ENCODE measurements around the gene NACC2.

Gene NACC2

GRCh38 chr9:136128436-136128835, 33.3 kb upstream of the NACC2 start:
- DNase-seq (ENCODE audit: low spot score), result no peak

GRCh38 chr9:136127313-136127712, 32.2 kb upstream of the NACC2 start:
- no peak for DNase-seq (ENCODE audit: low spot score)

- DNase-seq (ENCODE audit: low spot score), result no peak
These were observed 30.0 kb upstream of the NACC2 start for GRCh38 chr9:136124976-136125692.

DNA sequence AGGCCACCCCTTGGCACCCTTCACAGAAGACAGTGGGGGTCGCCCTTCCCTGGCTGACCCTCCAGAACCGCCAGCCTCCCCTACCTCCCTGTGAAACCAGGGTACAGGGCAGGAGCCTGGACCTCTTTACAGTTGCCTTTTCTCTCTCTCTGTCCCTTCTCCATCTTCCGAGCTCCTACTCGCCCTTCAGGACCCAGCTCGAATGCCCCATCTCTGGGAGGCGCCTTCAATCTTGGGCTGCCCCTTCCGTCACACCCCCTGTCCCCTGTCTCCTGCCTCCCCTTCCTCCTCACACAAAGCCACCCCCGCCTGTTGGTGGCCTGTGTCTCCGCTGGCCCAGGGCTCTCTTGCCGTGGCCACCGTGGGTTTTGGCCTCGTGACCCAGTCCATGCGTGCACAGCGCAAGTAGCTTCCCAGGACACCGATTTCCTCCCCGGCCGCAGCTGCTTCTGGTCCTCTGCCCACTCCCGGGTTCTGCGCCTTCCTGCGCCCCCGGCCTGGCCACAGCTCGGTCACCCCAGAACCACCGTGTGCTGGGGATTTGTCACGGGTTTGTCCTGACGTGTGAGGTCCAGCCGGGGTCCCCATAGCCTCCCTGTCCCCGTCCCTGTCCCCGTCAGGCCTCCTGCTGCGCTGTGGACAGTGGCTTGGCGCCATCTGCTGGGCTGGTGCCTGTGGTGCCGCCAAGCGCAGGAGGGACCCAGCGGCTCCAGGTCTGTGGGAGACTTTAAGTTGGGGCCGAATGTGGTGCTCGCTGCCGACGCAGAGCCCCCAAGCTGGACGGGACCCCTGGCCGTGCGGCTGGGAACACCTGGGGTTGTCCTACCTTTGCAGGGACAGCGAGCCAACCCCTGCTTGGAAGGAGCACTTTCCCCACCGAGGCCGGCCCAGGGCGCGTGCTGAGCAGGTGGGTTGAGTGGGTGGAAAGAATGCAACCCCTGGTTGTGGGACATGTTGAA, 27.6 kb upstream of the NACC2 start:
- peak; percentile 54 for DNase-seq (ENCODE audit: low spot score)

DNA sequence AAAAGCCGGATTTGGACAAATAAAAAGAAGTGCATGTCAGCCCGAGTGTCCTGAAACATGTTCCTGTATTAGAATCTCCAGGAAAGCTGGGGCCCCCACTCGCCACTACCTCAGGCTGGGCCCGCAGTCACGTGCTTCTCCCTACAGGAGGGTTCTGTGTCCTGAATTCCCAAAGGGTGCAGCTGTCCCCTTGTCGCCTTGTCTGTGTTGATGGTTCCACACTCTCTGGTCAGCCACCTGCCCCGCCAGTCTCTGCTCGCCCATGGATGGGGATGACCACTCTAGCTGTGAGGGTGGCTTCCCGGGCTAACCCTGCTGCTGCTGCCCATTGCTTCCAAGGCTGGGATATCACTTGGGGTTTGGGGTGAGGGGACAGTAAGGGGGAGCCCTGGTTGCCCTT, 26.7 kb upstream of the NACC2 start:
- DNase-seq (ENCODE audit: low spot score), result no peak

DNA sequence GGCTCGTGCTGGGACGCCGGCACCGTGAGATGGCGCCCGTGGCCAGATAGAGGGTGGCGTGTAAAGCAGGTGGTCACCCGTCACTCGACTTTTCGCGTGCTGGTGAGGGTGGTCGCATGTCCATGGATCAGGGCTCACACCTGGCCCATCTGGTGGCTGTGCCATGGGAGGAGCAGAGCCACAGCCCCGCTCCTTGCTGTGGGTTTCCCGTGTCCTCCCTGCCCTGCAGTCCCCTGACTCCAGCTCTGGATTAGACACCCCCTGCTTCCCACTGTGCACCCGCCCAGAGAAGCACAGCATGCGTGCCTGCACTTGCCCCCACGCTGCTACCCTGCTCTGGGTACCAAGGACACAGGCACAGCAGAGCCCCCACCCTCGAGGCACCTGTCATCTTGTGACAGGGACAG, 25.4 kb upstream of the NACC2 start:
- no peak for DNase-seq (ENCODE audit: low spot score)

DNA sequence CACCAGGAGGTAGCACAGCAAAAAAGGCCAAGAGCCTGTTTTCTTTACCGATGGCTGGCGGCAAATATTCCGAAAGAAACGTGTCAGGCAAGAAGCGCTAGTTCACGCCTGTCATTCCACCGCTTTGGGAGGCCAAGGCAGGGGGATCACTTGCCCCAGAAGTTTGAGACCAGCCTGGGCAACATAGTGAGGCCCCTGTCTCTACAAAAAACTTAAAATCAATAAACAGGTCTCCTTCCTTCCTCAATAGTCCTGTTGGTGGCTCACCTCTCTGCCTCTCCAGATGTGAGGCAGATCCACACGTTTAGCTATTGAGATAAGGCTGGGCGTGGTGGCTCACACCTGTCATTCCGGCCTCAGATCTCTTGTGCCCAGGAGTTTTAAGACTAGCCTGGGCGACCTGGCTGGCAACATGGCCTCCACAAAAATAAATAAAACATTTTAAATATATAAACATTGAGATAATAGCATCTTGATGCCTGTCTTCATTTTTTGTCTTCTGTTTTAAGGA, 24.8 kb upstream of the NACC2 start:
- DNase-seq (ENCODE audit: low spot score), result no peak

DNA sequence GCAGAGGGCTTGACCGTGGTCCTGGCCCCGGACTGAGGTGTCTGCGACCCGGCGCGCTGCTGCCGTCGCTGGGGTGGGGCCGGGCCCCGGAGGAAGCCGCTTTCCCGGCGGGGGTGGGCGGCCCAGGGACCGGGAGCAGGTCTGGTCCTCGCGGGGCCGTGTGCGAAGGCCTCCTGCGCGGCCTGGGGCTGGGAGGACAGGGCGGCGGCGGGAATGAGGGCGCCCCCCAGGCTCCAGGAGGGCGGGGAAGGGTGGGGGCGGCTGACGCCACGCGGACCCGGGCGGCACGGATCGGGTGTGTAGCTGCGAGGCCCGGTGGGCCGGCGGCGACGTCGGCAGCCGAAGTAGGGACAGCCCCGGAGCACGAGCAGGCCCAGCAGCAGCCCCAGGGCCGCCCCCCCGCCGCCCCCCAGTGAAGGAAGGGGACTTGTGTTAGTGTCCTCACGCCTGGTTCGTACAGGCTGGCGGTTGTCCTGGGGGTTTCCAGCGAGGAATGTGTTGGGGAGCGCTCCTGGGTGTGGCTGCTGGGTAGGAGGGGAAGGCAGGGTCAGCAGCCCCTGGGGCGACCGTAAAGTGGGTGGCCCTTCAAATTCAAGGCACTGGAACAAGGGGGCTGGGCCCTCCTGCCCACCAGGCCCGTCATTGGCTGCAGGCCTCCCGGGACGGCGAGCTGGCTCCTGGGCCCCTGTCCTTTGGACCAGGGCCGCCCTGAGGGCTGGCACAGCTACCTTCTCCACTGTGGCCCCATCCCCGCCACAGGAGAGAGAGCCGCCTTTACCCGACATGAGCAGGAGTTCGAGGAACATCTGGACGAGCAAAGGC, 24.2 kb upstream of the NACC2 start:
- no peak for DNase-seq (ENCODE audit: low spot score)

DNA sequence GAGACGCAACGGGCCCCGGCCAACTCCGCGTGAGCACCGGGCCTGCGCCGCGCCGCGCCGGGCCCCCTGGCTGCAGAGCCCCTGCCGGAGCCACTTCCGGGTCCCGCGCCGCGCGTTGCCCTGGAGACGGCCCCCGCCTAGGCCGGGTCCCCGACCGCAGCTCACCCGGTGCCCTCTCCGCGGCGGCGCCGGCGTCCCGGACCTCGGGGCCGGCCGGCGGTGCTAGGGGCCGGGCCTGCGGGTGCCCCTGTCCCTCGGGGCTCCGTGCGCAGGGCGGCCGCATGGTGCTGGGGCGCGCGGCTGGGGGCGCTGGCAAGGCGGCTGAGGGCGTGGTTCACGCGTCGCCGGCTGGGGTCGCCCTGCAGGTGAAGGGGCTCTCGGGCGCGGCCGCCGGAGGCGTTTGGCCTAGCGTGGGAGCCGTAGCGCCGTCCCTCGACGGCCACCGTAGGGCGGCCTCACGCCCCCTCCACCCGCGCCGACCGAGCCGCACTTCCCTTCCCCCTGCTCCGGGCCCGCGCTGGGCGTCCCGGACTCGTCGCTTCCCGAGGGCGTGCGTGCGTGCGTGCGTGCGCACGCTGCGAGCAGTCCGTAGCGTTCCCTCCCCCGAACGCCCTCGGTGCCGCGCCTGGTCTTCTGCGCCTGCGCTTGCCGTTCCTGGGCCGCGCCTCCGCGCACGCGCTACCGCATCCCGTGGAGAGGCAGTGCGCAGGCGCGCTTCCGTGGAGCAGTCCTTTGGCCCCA, 23.4 kb upstream of the NACC2 start, which contains the start of gene TMEM250:
TSS of gene TMEM250 (minus strand) at position 556 of the 741 bp plus-strand sequence. CDS start 1,975 bp downstream, outside the sequence.
- DNase-seq (ENCODE audit: low spot score), result peak; percentile 91

- DNase-seq (ENCODE audit: low spot score), result no peak
These were observed 22.8 kb upstream of the NACC2 start for GRCh38 chr9:136117916-136118319.

GRCh38 chr9:136117291-136117915, 22.3 kb upstream of the NACC2 start:
- no peak for DNase-seq (ENCODE audit: low spot score)

DNA sequence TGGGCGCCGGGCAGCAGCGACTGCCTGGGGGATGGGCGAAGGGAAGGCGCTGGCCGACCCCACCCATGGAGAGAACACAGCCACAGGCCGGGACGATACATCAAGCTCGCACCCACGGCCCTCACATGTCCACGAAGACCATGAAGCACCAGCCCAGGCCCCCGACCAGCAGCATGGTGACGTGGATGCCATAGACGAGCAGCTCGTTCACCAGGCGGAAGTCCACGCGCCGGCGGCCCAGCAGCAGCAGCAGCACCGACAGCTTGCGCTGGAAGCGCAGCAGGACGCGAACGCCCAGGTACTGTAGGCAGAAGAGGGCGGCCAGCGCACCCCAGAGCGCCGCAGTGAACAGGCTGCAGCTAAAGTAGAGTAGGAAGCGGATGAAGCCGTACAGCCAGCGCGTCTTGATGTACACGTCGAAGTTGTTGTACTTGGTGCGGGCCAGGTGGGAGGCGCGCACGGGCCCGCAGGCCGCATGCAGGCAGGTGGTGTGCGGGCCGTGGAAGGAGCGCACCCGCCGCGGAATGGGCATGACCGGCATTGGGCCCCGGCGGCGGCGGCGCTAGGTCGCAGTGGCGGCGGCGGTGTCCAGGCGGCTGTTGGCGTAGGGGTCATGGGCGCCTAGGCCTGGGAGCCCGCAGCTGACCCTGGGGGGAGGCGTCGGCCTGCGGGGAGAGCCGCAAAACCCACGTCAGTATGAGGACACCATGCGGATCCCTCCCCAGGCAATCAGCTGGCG, 21.4 kb upstream of the NACC2 start:
- no peak for DNase-seq (ENCODE audit: low spot score)

DNA sequence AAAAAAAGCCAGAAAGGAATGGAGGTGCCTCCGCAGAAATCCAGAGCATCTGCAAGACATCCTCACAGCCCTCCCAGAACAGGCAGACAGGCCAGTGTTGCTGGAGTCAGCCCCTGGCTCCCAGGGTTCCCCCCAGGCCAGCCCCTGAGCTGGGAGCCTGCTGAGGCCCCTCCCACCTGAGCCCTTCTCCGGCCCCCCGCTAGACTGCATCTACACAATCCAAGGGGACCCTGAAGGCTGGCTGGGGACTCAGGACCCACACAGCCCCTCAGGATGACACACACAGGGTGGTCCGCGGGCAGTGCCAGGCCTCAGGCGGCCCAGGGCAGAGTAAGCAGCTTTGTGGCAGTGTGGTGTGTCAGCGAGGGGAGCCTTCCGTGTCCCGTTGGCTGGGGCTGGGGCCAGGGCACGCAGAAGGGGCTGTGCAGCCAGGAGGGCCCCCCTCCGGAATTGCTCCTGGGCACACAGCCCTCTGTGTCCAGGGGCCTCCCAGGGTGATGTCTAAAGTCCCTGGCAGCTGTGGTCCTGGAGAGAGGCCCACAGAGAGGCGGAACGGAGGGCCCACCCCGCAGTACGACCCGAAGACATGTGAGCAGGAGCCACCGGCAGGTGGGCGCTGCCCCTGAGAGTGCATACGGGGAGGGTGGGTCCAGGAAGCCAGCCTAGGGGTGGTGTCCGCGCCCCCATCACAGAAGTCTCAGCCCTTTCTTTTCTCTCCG, 20.7 kb upstream of the NACC2 start:
- DNase-seq (ENCODE audit: low spot score), result no peak

GRCh38 chr9:136115206-136115605, 20.1 kb upstream of the NACC2 start:
- DNase-seq (ENCODE audit: low spot score), result no peak

DNA sequence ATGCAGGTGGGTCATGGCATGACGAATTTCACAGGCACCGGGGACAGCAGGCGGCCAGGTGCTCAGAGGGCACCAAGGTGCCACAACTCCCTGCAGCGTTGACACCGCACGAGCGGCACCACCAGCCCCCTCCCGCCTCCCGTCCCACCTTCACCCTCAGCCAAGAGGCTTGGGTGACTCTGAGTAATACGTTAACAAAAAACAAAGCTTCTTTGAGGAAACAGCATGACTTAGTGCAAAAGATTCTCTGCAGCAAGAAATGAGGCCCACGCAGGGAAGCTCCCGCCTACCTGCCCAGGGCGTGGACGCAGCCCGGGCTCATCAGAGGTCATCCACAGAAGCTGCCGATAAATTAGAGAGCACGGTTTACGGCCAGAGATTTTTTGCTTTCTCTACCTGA, 19.5 kb upstream of the NACC2 start:
- no peak for DNase-seq (ENCODE audit: low spot score)

- no peak for DNase-seq (ENCODE audit: low spot score)
These were observed 17.5 kb upstream of the NACC2 start for GRCh38 chr9:136112541-136112940.

GRCh38 chr9:136111910-136112309, 16.8 kb upstream of the NACC2 start:
- no peak for DNase-seq (ENCODE audit: low spot score)

DNA sequence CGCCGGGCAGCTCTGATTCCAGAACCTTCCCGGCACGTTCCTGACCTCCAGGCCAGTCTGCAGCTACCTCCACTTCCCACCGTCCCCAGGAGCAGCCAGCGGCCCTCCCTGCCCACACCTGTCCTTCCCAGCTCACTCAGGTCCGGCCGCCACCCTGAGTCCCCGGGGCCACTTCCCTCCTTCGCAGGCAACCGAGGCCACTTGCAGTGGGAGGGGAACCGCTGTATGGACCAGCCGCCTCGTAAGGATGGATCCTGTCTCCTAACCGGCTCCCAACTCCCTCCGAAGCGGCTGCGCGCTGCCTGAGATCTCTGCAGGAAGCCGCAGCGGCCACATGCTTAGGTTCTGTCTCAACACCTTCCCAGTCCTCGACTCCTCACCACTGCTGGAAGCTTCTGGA, 16.1 kb upstream of the NACC2 start:
- no peak for DNase-seq (ENCODE audit: low spot score)
